Measurements from ENCODE around the gene ST7L. TPM values are rescaled to one million over a fixed set of nuclear protein-coding genes. Genes with fewer than 3 reads are reported as not detected.

ST7L gene
- total and polyA plus RNA-seq, 2 donors (not counting 3 experiments of a cell fraction or from before 2014, with no cell fraction given): 12.3 to 28.4 TPM

- no peak overlapping the region for H3K27ac ChIP-seq (ENCODE audit: insufficient read depth, low read depth, low read length)
- ChIA-PET CTCF (interaction anchor here (1.0 to 3.2 kb wide), 5 partner anchors 9 to 73 kb away, joined by 4 to 19 read pairs (median 4); no protein-coding TSS in a partner anchor), POLR2A (no interaction called here)
- DNase-seq (ENCODE audit: low read depth, low spot score) (no peak), FAIRE-seq (no peak)
- H3K9me1 ChIP-seq (replicated peaks; ENCODE audit: control insufficient read depth, extremely low read depth, insufficient read depth, low read length): no peaks in the 10 kb centered on the region
- H3K4me2 ChIP-seq (ENCODE audit: insufficient read depth, low read length): no peak overlapping the region
- intact Hi-C loops (cut with micrococcal nuclease) (no loop called here), dilution Hi-C loops (cut with MboI; ENCODE audit: extremely low pct_ligation_motif_present, low sequenced_read_pairs) (no loop called here)
- TF ChIP-seq EZH2 (IDR thresholded peaks at IDR 0.05; ENCODE audit: borderline replicate concordance, low read depth, low read length, severe bottlenecking) (no peak), POLR2AphosphoS5 (IDR thresholded peaks at IDR 0.05; ENCODE audit: insufficient read depth, low read depth, low read length) (no peak), MYC (IDR thresholded peaks at IDR 0.05; ENCODE audit: low read depth, low read length) (no peak), JUN (IDR thresholded peaks at IDR 0.05; ENCODE audit: borderline replicate concordance, insufficient read depth, insufficient read length, low read depth) (no peak), MAX (IDR thresholded peaks at IDR 0.05; ENCODE audit: insufficient read depth, insufficient read length) (no peak), CTCF (IDR thresholded peaks at IDR 0.05; ENCODE audit: extremely low read depth in 1 of 2, insufficient read depth in 1 of 2, low read depth in 1 of 2, low read length in 2 of 2) (no peak), GATA2 (IDR thresholded peaks at IDR 0.05; ENCODE audit: insufficient read depth, insufficient read length, low read depth, low read length) (no peak), POLR2A (IDR thresholded peaks at IDR 0.05; ENCODE audit: low read depth, low read length) (no peak), FOS (IDR thresholded peaks at IDR 0.05; ENCODE audit: borderline replicate concordance, insufficient read depth, low read length) (no peak)
- H3K4me3 ChIP-seq (replicated peaks in 1 of 3; ENCODE audit: insufficient read depth in 1 of 3, low read depth in 1 of 3, low read length in 3 of 3): no peak overlapping the region
- H3K9ac ChIP-seq (replicated peaks; ENCODE audit: extremely low read depth, insufficient read depth, low read length): no peak overlapping the region
- no peaks in the 10 kb centered on the region for H3K9me3 ChIP-seq (replicated peaks; ENCODE audit: control insufficient read depth, insufficient read depth, low read length)
- no peak overlapping the region for H2AFZ ChIP-seq (ENCODE audit: low read depth, low read length)
- H3K27me3 ChIP-seq (ENCODE audit: control insufficient read depth in 2 of 2, insufficient read depth in 2 of 2, low read length in 2 of 2): no peaks in the 10 kb centered on the region
- H3K79me2 ChIP-seq (ENCODE audit: control insufficient read depth, insufficient read depth, low read length): no peaks in the 10 kb centered on the region
- BruUV-seq (replicated peaks): no TSS peak
- peaks cover 2 to 6% of the 10 kb centered on the region in 2 experiments for H3K36me3 ChIP-seq (ENCODE audit: control insufficient read depth in 2 of 2, extremely low read depth in 1 of 2, insufficient read depth in 2 of 2, low read length in 2 of 2)
- peaks cover 23% of the 10 kb centered on the region for H3K4me1 ChIP-seq (ENCODE audit: control insufficient read depth, extremely low read depth, insufficient read depth, low read length)
- no peaks in the 10 kb centered on the region for H4K20me1 ChIP-seq (replicated peaks; ENCODE audit: control insufficient read depth, extremely low read depth, insufficient read depth, low read length)
Observed at GRCh38 chr1:112541299-112541698, 77.6 kb downstream of the ST7L start.
